GM23338 (cell line): ENCODE results near the gene WT1. TPM values are rescaled to one million over a fixed set of nuclear protein-coding genes. Genes with fewer than 3 reads are reported as not detected.

ENCODE experiments used
- ATAC-seq: fragments of 200-7000 bp; cut with Tn5 transposase; 3 replicates; pipeline ENCODE4 v1.9.1; 2020
- DNase-seq: peaks from one replicate; pipeline ENCODE4 v3.0.0-alpha.2; 2015; ENCODE audit warnings: low spot score
- H2AFZ ChIP-seq: fragments of 200-600 bp; sonication (generic); 2 replicates; pipeline ENCODE4 v1.8.0; 2016; ENCODE audit warnings: antibody characterized with exemption, mild to moderate bottlenecking, moderate library complexity
- H3F3A ChIP-seq: fragments of 200-600 bp; sonication (generic); replicated peaks from 2 replicates; pipeline ENCODE4 v1.8.0; 2017; ENCODE audit warnings: antibody characterized with exemption, mixed run types, low read depth
- H3K27ac ChIP-seq: fragments of 200-600 bp; sonication (generic); 2 replicates; pipeline ENCODE4 v1.6.1; 2016; ENCODE audit warnings: low read depth
- H3K27me3 ChIP-seq: fragments of 200-600 bp; sonication (generic); 2 replicates; pipeline ENCODE4 v1.8.0; 2016; ENCODE audit warnings: mild to moderate bottlenecking, mixed run types, moderate library complexity; ENCODE audit not compliant: insufficient read depth
- H3K36me3 ChIP-seq: fragments of 200-600 bp; sonication (generic); 2 replicates; pipeline ENCODE4 v1.8.0; 2016; ENCODE audit warnings: mild to moderate bottlenecking; ENCODE audit not compliant: insufficient read depth
- H3K4me1 ChIP-seq: fragments of 200-600 bp; sonication (generic); 2 replicates; pipeline ENCODE4 v1.8.0; 2016; ENCODE audit warnings: mild to moderate bottlenecking, moderate library complexity; ENCODE audit not compliant: insufficient read depth
- H3K4me2 ChIP-seq: fragments of 200-600 bp; sonication (generic); 2 replicates; pipeline ENCODE4 v1.7.1; 2017; ENCODE audit warnings: mixed run types
- H3K4me3 ChIP-seq: fragments of 200-600 bp; sonication (generic); 2 replicates; pipeline ENCODE4 v1.6.1; 2016; ENCODE audit warnings: mixed run types
- H3K79me2 ChIP-seq: fragments of 200-600 bp; sonication (generic); replicated peaks from 2 replicates; pipeline ENCODE4 v1.8.0; 2017; ENCODE audit warnings: mild to moderate bottlenecking; ENCODE audit not compliant: insufficient read depth
- H3K9me2 ChIP-seq: fragments of 200-600 bp; sonication (generic); 2 replicates; pipeline ENCODE4 v1.8.0; 2017; ENCODE audit not compliant: insufficient read depth
- H4K20me1 ChIP-seq: fragments of 200-600 bp; sonication (generic); replicated peaks from 2 replicates; pipeline ENCODE4 v1.8.0; 2017; ENCODE audit warnings: mild to moderate bottlenecking; ENCODE audit not compliant: insufficient read depth
- H3K27ac Mint-ChIP-seq: 2 replicates; pipeline ENCODE4 v1.8.0; 2020; ENCODE audit warnings: inconsistent platforms, mild to moderate bottlenecking, moderate library complexity, mixed read lengths
- H3K27me3 Mint-ChIP-seq: 3 replicates; pipeline ENCODE4 v1.8.0; 2022; ENCODE audit warnings: low read depth, mild to moderate bottlenecking, moderate library complexity, mixed read lengths, inconsistent platforms; ENCODE audit not compliant: insufficient read depth, poor library complexity
- H3K36me3 Mint-ChIP-seq: 3 replicates; pipeline ENCODE4 v1.8.0; 2021; ENCODE audit warnings: low read depth, mild to moderate bottlenecking, inconsistent platforms, moderate library complexity, mixed read lengths
- H3K4me1 Mint-ChIP-seq: 3 replicates; pipeline ENCODE4 v1.8.0; 2020; ENCODE audit warnings: mild to moderate bottlenecking, inconsistent platforms, mixed read lengths
- H3K4me3 Mint-ChIP-seq: 3 replicates; pipeline ENCODE4 v1.8.0; 2021; ENCODE audit warnings: moderate library complexity, mild to moderate bottlenecking, inconsistent platforms, mixed read lengths
- H3K9me3 Mint-ChIP-seq: 3 replicates; pipeline ENCODE4 v1.8.0; 2020; ENCODE audit warnings: moderate library complexity, mild to moderate bottlenecking, inconsistent platforms, mixed read lengths
- CTCF ChIP-seq, 2 experiments: fragments of 200-600 bp in 1 of 2; sonication (generic) in 1 of 2; conservative IDR thresholded peaks; 2 replicates each; pipeline versions ENCODE4 v1.5.1 to v1.6.1; 2016 to 2017; ENCODE audit warnings: antibody characterized with exemption in 2 of 2, low read depth in 2 of 2, mild to moderate bottlenecking in 2 of 2, moderate library complexity in 1 of 2
- ETS1 ChIP-seq: IDR thresholded peaks from 2 replicates; pipeline ENCODE4 v1.6.1; 2016; ENCODE audit warnings: antibody characterized with exemption
- EZH2 ChIP-seq: fragments of 200-600 bp; sonication (generic); IDR thresholded peaks from one replicate; pipeline ENCODE4 v1.8.0; 2017; ENCODE audit warnings: antibody characterized with exemption, mild to moderate bottlenecking, low read depth; ENCODE audit not compliant: unreplicated experiment
- JUNB ChIP-seq: IDR thresholded peaks from one replicate; pipeline ENCODE4 v1.6.1; 2016; ENCODE audit warnings: antibody characterized with exemption; ENCODE audit not compliant: unreplicated experiment
- NANOG ChIP-seq: IDR thresholded peaks from 2 replicates; pipeline ENCODE4 v1.6.1; 2016; ENCODE audit warnings: antibody characterized with exemption, borderline replicate concordance
- STAT1 ChIP-seq: IDR thresholded peaks from one replicate; pipeline ENCODE4 v1.6.1; 2016; ENCODE audit warnings: antibody characterized with exemption; ENCODE audit not compliant: unreplicated experiment
- ZNF331 ChIP-seq: fragments of 250-450 bp; sonication (Bioruptor Pico); IDR thresholded peaks from 2 replicates; pipeline ENCODE4 v1.5.0; 2020; ENCODE audit warnings: low read depth, mild to moderate bottlenecking, moderate library complexity
- ZNF462 ChIP-seq: fragments of 250-450 bp; sonication (Bioruptor Pico); IDR thresholded peaks from 2 replicates; pipeline ENCODE4 v1.5.0; 2020; ENCODE audit warnings: mild to moderate bottlenecking, moderate library complexity
- long read RNA-seq: library from polyadenylated mRNA; unstranded; transcript quantifications from one replicate; pipeline ENCODE4 v2.0.0, GENCODE V29; 2020; ENCODE audit not compliant: unreplicated experiment
- polyA plus RNA-seq: library from polyadenylated mRNA; unstranded; fragments of >200 nt; fragmentation: Nextera tagmentation; extraction: Ambion mirVana; gene quantifications from 2 replicates; pipeline ENCODE4 v1.2.1, GENCODE V29; 2016
- total RNA-seq: library from RNA; depleted of rRNA; stranded (reverse); fragments of >200 nt; shearing (Covaris generic); gene quantifications from 2 replicates; pipeline ENCODE4 v1.2.3, GENCODE V29; 2014; rRNA removed
- TF ChIP-seq, protein P1 (sequence below): IDR thresholded peaks from one replicate; pipeline ENCODE4 v1.6.1; 2018; ENCODE audit warnings: antibody characterized with exemption; ENCODE audit not compliant: unreplicated experiment

The WT1 gene
- 0.16 and 0.21 TPM in 2 replicates for total RNA-seq
- not detected in 2 replicates for polyA plus RNA-seq
- long read RNA-seq = 0 reads

- Mint-ChIP-seq H3K27ac (no peak within 1 kb of the TSS), H3K27me3 (peaks cover 95% of the 10 kb centered on the region), H3K4me3 (peak within 1 kb of the TSS; percentile 71), H3K36me3 (no peaks in the 10 kb centered on the region), H3K4me1 (peaks cover 47% of the 10 kb centered on the region), H3K9me3 (peaks cover 5% of the 10 kb centered on the region; the same call in 1 of the 3 replicates)
- peaks cover 28% of the 10 kb centered on the region for H4K20me1 ChIP-seq
- peak within 1 kb of the TSS; percentile 57 for H3K4me3 ChIP-seq
- H3K4me2 ChIP-seq = peak within 1 kb of the TSS; percentile 88
- H3K36me3 ChIP-seq = no peaks in the 10 kb centered on the region
- no peak within 1 kb of the TSS for H3K27ac ChIP-seq
- TF ChIP-seq ETS1 (no peak), EZH2 (peak; percentile 94), CTCF (conservative IDR thresholded peaks at IDR 0.05; ENCODE audit: low read depth in 2 of 2) (0 out of 4 replicates have a peak, but pooled peaks of 1 of the 2 experiments have one; percentile 3)
- peaks cover 53% of the 10 kb centered on the region for H3K4me1 ChIP-seq
- H3K27me3 ChIP-seq = peaks cover 99% of the 10 kb centered on the region
- no peaks in the 10 kb centered on the region for H3K9me2 ChIP-seq
- peak; percentile 41 for ATAC-seq
- no peaks in the 10 kb centered on the region for H3K79me2 ChIP-seq
- peaks cover 18% of the 10 kb centered on the region for H3F3A ChIP-seq
- peak within 1 kb of the TSS; percentile 95 for H2AFZ ChIP-seq
- peak; percentile 86 for DNase-seq
Measured at GRCh38 chr11:32435511-32435941, at the start of gene WT1. WT1 (minus strand) TSS chr11:32435539.

GRCh38 chr11:32479291-32479690 is 44.0 kb upstream of the WT1 start:
- Mint-ChIP-seq H3K4me1 (peaks cover 5% of the 10 kb centered on the region; the same call in 2 of the 3 replicates), H3K9me3 (no peaks in the 10 kb centered on the region), H3K4me3 (no peak overlapping the region), H3K36me3 (no peaks in the 10 kb centered on the region), H3K27me3 (peaks cover 5% of the 10 kb centered on the region), H3K27ac (no peak overlapping the region)
- H3K79me2 ChIP-seq = no peaks in the 10 kb centered on the region
- peaks cover 7% of the 10 kb centered on the region; the same call in 1 of the 2 replicates for H3K4me1 ChIP-seq
- H4K20me1 ChIP-seq = no peaks in the 10 kb centered on the region
- no peak overlapping the region for H3K4me3 ChIP-seq
- ATAC-seq (no peak), DNase-seq (no peak)
- H3K27me3 ChIP-seq = no peaks in the 10 kb centered on the region
- no peaks in the 10 kb centered on the region for H3K36me3 ChIP-seq
- H3K4me2 ChIP-seq = no peak overlapping the region
- no peak overlapping the region for H3K27ac ChIP-seq
- H3F3A ChIP-seq = no peaks in the 10 kb centered on the region
- peak overlapping the region; percentile 53; the same call in 1 of the 2 replicates for H2AFZ ChIP-seq
- no peaks in the 10 kb centered on the region for H3K9me2 ChIP-seq
- TF ChIP-seq ZNF331 (CRISPR knock-in tag) (no peak), JUNB (no peak), ZNF462 (CRISPR knock-in tag) (no peak), NANOG (no peak), STAT1 (no peak)
- TF ChIP-seq, protein P1, sequence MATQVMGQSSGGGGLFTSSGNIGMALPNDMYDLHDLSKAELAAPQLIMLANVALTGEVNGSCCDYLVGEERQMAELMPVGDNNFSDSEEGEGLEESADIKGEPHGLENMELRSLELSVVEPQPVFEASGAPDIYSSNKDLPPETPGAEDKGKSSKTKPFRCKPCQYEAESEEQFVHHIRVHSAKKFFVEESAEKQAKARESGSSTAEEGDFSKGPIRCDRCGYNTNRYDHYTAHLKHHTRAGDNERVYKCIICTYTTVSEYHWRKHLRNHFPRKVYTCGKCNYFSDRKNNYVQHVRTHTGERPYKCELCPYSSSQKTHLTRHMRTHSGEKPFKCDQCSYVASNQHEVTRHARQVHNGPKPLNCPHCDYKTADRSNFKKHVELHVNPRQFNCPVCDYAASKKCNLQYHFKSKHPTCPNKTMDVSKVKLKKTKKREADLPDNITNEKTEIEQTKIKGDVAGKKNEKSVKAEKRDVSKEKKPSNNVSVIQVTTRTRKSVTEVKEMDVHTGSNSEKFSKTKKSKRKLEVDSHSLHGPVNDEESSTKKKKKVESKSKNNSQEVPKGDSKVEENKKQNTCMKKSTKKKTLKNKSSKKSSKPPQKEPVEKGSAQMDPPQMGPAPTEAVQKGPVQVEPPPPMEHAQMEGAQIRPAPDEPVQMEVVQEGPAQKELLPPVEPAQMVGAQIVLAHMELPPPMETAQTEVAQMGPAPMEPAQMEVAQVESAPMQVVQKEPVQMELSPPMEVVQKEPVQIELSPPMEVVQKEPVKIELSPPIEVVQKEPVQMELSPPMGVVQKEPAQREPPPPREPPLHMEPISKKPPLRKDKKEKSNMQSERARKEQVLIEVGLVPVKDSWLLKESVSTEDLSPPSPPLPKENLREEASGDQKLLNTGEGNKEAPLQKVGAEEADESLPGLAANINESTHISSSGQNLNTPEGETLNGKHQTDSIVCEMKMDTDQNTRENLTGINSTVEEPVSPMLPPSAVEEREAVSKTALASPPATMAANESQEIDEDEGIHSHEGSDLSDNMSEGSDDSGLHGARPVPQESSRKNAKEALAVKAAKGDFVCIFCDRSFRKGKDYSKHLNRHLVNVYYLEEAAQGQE = no peak
